Loucy (cell line): Measurements from ENCODE around the gene PDGFC.

ENCODE experiments used
- H2AFZ ChIP-seq: fragments of 200-600 bp; sonication (generic); 2 replicates; pipeline ENCODE4 v1.6.0; 2016; ENCODE audit warnings: antibody characterized with exemption, mild to moderate bottlenecking, low read length, moderate library complexity
- H3F3A ChIP-seq: fragments of 200-600 bp; 2 replicates; pipeline ENCODE4 v1.6.0; 2016; ENCODE audit warnings: antibody characterized with exemption, low read depth, mild to moderate bottlenecking
- H3K27me3 ChIP-seq: fragments of 200-600 bp; sonication (generic); 2 replicates; pipeline ENCODE4 v1.6.1; 2014; ENCODE audit warnings: low read length, mild to moderate bottlenecking; ENCODE audit not compliant: insufficient read depth, poor library complexity, severe bottlenecking
- H3K36me3 ChIP-seq: fragments of 200-600 bp; sonication (generic); 2 replicates; pipeline ENCODE4 v1.6.1; 2016; ENCODE audit warnings: low read length; ENCODE audit not compliant: insufficient read depth
- H3K4me1 ChIP-seq: fragments of 200-600 bp; sonication (generic); 2 replicates; pipeline ENCODE4 v1.5.1; 2014; ENCODE audit warnings: low read length, mild to moderate bottlenecking; ENCODE audit not compliant: insufficient read depth, poor library complexity, severe bottlenecking
- H3K4me2 ChIP-seq: fragments of 200-600 bp; sonication (generic); 2 replicates; pipeline ENCODE4 v1.6.0; 2014; ENCODE audit warnings: antibody characterized with exemption, low read length, low read depth, mild to moderate bottlenecking; ENCODE audit not compliant: poor library complexity, severe bottlenecking
- H3K4me3 ChIP-seq: fragments of 200-600 bp; sonication (generic); 2 replicates; pipeline ENCODE4 v1.5.1; 2014; ENCODE audit warnings: low read length, mild to moderate bottlenecking, mixed read lengths; ENCODE audit not compliant: poor library complexity, severe bottlenecking
- H3K79me2 ChIP-seq: fragments of 200-600 bp; sonication (generic); 2 replicates; pipeline ENCODE4 v1.6.1; 2014; ENCODE audit warnings: low read length; ENCODE audit not compliant: insufficient read depth
- H3K9ac ChIP-seq: fragments of 200-600 bp; sonication (generic); 2 replicates; pipeline ENCODE4 v1.6.0; 2014; ENCODE audit warnings: mild to moderate bottlenecking, low read depth, low read length, moderate library complexity; ENCODE audit not compliant: poor library complexity, severe bottlenecking
- H3K9me2 ChIP-seq: fragments of 200-600 bp; sonication (generic); replicated peaks from 2 replicates; pipeline ENCODE4 v1.6.1; 2016; ENCODE audit warnings: low read depth, low read length, mixed read lengths
- H3K9me3 ChIP-seq: fragments of 200-600 bp; sonication (generic); 2 replicates; pipeline ENCODE4 v1.6.1; 2014; ENCODE audit warnings: mild to moderate bottlenecking, antibody characterized with exemption, low read length, low read depth; ENCODE audit not compliant: insufficient read depth
- H4K20me1 ChIP-seq: fragments of 200-600 bp; sonication (generic); 2 replicates; pipeline ENCODE4 v1.6.0; 2014; ENCODE audit warnings: antibody characterized with exemption, low read length, mild to moderate bottlenecking; ENCODE audit not compliant: insufficient read depth, poor library complexity, severe bottlenecking
- CTCF ChIP-seq: fragments of 200-600 bp; sonication (generic); conservative IDR thresholded peaks from 2 replicates; pipeline ENCODE4 v1.5.1; 2014; ENCODE audit warnings: mild to moderate bottlenecking, antibody characterized with exemption, low read length
- EZH2phosphoT487 ChIP-seq: fragments of 200-600 bp; IDR thresholded peaks from 2 replicates; pipeline ENCODE4 v1.6.1; 2018; ENCODE audit warnings: antibody characterized with exemption, mild to moderate bottlenecking, moderate library complexity, borderline replicate concordance

The PDGFC gene

DNA sequence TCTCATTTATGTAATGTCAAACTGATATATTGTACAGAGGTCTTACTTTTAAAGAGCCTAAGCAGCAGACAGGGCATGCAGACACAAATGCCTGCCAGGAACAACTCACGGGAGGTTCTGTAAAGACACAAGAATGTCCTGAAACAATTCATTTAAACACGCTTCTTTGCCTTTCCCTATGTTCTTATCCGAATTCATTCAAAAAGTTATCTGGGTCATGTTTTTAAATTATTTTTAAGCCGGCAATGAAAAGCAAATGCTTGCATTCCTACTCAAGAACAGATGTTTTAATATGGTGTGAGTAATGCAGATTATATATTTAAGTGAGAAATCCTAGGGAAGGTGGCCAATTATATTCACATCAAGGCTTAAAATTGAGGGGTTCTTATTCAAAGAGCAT is 192.6 kb downstream of the PDGFC start:
- H3K4me2 ChIP-seq = no peak overlapping the region

DNA sequence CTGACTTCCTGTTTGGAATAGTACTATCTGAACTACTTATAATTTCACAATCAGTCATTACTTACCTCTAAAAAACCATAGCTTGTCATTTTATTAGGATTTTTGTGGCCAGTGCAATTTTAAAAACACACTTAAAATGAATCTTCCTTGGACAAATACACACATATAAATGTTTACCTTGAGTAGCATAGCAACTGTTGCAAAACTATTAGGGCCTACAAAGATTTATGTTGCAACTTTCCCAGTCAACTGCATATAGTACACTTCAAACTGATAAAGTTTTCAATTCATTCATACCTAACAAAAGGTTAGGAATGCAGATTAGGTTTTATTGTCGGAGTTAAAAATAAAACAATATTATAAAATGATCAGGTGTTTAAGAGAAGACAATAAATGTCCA is 193.0 kb downstream of the PDGFC start:
- no peaks in the 10 kb centered on the region for H3K9me3 ChIP-seq
- TF ChIP-seq EZH2phosphoT487 (no peak), CTCF (no peak)
- H2AFZ ChIP-seq = no peak overlapping the region
- H3K27me3 ChIP-seq = no peaks in the 10 kb centered on the region
- H4K20me1 ChIP-seq = no peaks in the 10 kb centered on the region
- H3K36me3 ChIP-seq = no peaks in the 10 kb centered on the region
- H3K4me2 ChIP-seq = no peak overlapping the region
- no peaks in the 10 kb centered on the region for H3K4me1 ChIP-seq
- H3K79me2 ChIP-seq = no peaks in the 10 kb centered on the region
- no peak overlapping the region for H3K9ac ChIP-seq
- no peak overlapping the region for H3K4me3 ChIP-seq
- no peaks in the 10 kb centered on the region for H3K9me2 ChIP-seq
- no peaks in the 10 kb centered on the region for H3F3A ChIP-seq

More for the DNA sequence above, 192.6 kb downstream of the PDGFC start:
- Histone ChIP-seq H3K4me1 (no peaks in the 10 kb centered on the region), H3K36me3 (no peaks in the 10 kb centered on the region), H2AFZ (no peak overlapping the region), H3K79me2 (no peaks in the 10 kb centered on the region), H3K9me3 (no peaks in the 10 kb centered on the region), H3K9ac (no peak overlapping the region), H3K4me3 (no peak overlapping the region), H4K20me1 (no peaks in the 10 kb centered on the region), H3K9me2 (no peaks in the 10 kb centered on the region), H3K27me3 (no peaks in the 10 kb centered on the region), H3F3A (no peaks in the 10 kb centered on the region)
- TF ChIP-seq EZH2phosphoT487 (no peak), CTCF (no peak)

DNA sequence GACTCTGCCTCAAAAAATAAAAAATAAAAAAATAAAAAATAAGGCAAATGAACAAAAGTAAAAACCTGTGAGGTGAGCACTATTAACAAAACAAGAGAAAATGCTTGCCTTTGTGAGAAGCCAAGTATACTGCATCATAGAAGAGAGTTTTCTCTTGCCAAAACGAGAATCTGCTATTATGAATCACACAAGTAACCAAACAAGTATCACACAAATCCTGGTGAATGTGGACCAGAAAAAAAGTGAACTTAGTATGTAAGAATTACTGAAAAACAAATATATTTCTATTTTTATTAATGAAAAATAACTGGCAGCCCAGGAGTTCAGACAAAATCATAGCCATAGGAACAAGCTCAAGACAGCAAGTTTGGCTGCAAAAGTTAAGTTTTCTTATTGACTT is 193.5 kb downstream of the PDGFC start:
- no peak overlapping the region for H3K4me3 ChIP-seq
- no peaks in the 10 kb centered on the region for H3K9me3 ChIP-seq
- no peak overlapping the region for H3K4me2 ChIP-seq
- H3K36me3 ChIP-seq = no peaks in the 10 kb centered on the region
- no peaks in the 10 kb centered on the region for H3K27me3 ChIP-seq
- TF ChIP-seq CTCF (no peak), EZH2phosphoT487 (no peak)
- no peaks in the 10 kb centered on the region for H3K9me2 ChIP-seq
- no peaks in the 10 kb centered on the region for H3K79me2 ChIP-seq
- H2AFZ ChIP-seq = no peak overlapping the region
- H3K4me1 ChIP-seq = no peaks in the 10 kb centered on the region
- no peak overlapping the region for H3K9ac ChIP-seq
- H4K20me1 ChIP-seq = no peaks in the 10 kb centered on the region
- H3F3A ChIP-seq = no peaks in the 10 kb centered on the region
